ENCODE measurements around the gene GADD45B.
"Not testable (repeated sequence)": the region's sequence is repeated elsewhere in the genome, so short reads cannot be mapped to it uniquely, and the experiment has no call there.

GADD45B gene

GRCh38 chr19:2469915-2470200 lies 6.1 kb upstream of the GADD45B start:
- DNase-seq = not testable (repeated sequence)

- DNase-seq = peak; percentile 61 to 76
Measured at GRCh38 chr19:2474232-2475017, 1.5 kb upstream of the GADD45B start.

GRCh38 chr19:2475018-2475701 lies 767 bp upstream of the GADD45B start:
- no peak for DNase-seq

- DNase-seq = no peak
Measured at GRCh38 chr19:2476451-2477140, 669 bp downstream of the GADD45B start.

GRCh38 chr19:2477141-2477710 lies 1.3 kb downstream of the GADD45B start:
- no peak for DNase-seq

- DNase-seq = peak; percentile 13 to 62
Measured at GRCh38 chr19:2477732-2478191, 1.8 kb downstream of the GADD45B start.

GRCh38 chr19:2478278-2478755 lies 2.4 kb downstream of the GADD45B start:
- DNase-seq = peak; percentile 93 to 96

- peak; percentile 32 to 64 for DNase-seq
Measured at GRCh38 chr19:2478756-2479555, 3.0 kb downstream of the GADD45B start.

GRCh38 chr19:2479556-2480194 lies 3.7 kb downstream of the GADD45B start:
- DNase-seq = no peak

GRCh38 chr19:2481466-2481865 lies 5.5 kb downstream of the GADD45B start:
- no peak for DNase-seq

GRCh38 chr19:2482354-2483038 lies 6.6 kb downstream of the GADD45B start:
- no peak for DNase-seq

GRCh38 chr19:2483084-2483483 lies 7.2 kb downstream of the GADD45B start:
- DNase-seq = no peak

- DNase-seq = no peak
Measured at GRCh38 chr19:2483484-2484151, 7.7 kb downstream of the GADD45B start.

- DNase-seq = no peak
Measured at GRCh38 chr19:2484178-2484937, 8.4 kb downstream of the GADD45B start.

- no peak for DNase-seq
Measured at GRCh38 chr19:2485428-2485827, 9.5 kb downstream of the GADD45B start.

- DNase-seq = no peak
Measured at GRCh38 chr19:2487090-2487489, 11.2 kb downstream of the GADD45B start.

GRCh38 chr19:2487842-2488241 lies 11.9 kb downstream of the GADD45B start:
- no peak for DNase-seq

- no peak for DNase-seq
Measured at GRCh38 chr19:2488405-2488941, 12.5 kb downstream of the GADD45B start.

- no peak for DNase-seq
Measured at GRCh38 chr19:2488942-2489731, 13.2 kb downstream of the GADD45B start.
